Transverse colon (tissue), 4 donors: ENCODE measurements around the gene SYK. TPM values are rescaled to one million over a fixed set of nuclear protein-coding genes. Genes with fewer than 3 reads are reported as not detected.

ENCODE experiments used
- DNase-seq: peaks from one replicate; pipeline ENCODE4 v3.0.0-alpha.2; 2019
- H3K27ac ChIP-seq, 4 donors: fragments of 200-600 bp; sonication (generic); 2 replicates each; pipeline ENCODE4 v1.5.1; 2016 to 2018; ENCODE audit warnings: inconsistent platforms in 4 of 4
- H3K27me3 ChIP-seq: fragments of 200-600 bp; sonication (generic); 2 replicates; pipeline ENCODE4 v1.5.1; 2017; ENCODE audit warnings: inconsistent platforms
- H3K36me3 ChIP-seq, 4 donors: fragments of 200-600 bp; sonication (generic); 2 replicates each; pipeline ENCODE4 v1.5.1; 2017 to 2019; ENCODE audit warnings: inconsistent platforms in 4 of 4
- H3K4me1 ChIP-seq, 4 donors: fragments of 200-600 bp; sonication (generic); 2 replicates each; pipeline ENCODE4 v1.5.1; 2017 to 2020; ENCODE audit warnings: inconsistent platforms in 4 of 4
- H3K4me3 ChIP-seq, 4 donors: fragments of 200-600 bp; sonication (generic); 1 replicate in 1 of 4; 2 replicates in 3 of 4; pipeline versions ENCODE4 v1.5.1 to v1.6.1; 2017 to 2019; ENCODE audit warnings: inconsistent platforms in 4 of 4
- H3K9me3 ChIP-seq, 2 donors: fragments of 200-600 bp; sonication (generic); 2 replicates each; pipeline ENCODE4 v1.5.1; 2017 to 2019; ENCODE audit warnings: inconsistent platforms in 2 of 2
- EP300 ChIP-seq: sonication (generic); formaldehyde crosslinking; IDR thresholded peaks from one replicate; pipeline ENCODE4 v1.6.1; 2017; ENCODE audit warnings: antibody characterized with exemption, low read depth
- POLR2A ChIP-seq: fragments of 450-650 bp; IDR thresholded peaks from one replicate; pipeline ENCODE4 v1.6.1; 2016; ENCODE audit warnings: antibody characterized with exemption, mild to moderate bottlenecking, moderate library complexity
- POLR2AphosphoS5 ChIP-seq, 3 donors: sonication (generic); formaldehyde crosslinking; IDR thresholded peaks; one replicate each; pipeline ENCODE4 v1.6.1; 2016; ENCODE audit warnings: antibody characterized with exemption in 3 of 3
- WGBS, 2 donors: methylation state at CpG; one replicate each; pipeline ENCODE4 v1.1.5; 2018; ENCODE audit warnings: low coverage in 1 of 2; 5-methylcytosine and 5-hydroxymethylcytosine counted together
- in situ Hi-C, 4 donors: fragments of 200-750 bp; cut with MboI; loops; one replicate each; pipeline versions ENCODE4 v1.15.0 to v1.15.1; 2017; ENCODE audit warnings: low sequenced_read_pairs in 3 of 4, low pct_ligation_motif_present in 1 of 4, low pct_unique_long_range_greater_than_20kb in 1 of 4
- intact Hi-C: fragments of 100-400 bp; cut with DNase I; formaldehyde crosslinking; loops from one replicate; pipeline ENCODE4 v1.15.1; 2023; ENCODE audit warnings: low total_unique reads
- total RNA-seq, 4 donors: library from RNA; depleted of rRNA; stranded (reverse); fragments of >200 nt; gene quantifications; one replicate each; pipeline ENCODE4 v1.1.0, GENCODE V29; 2016
- TF ChIP-seq, protein P1 (sequence below), 5 experiments: fragments of 200-600 bp in 3 of 5; fragments of 450-650 bp in 2 of 5; sonication (generic) in 3 of 5; IDR thresholded peaks; 1 replicate in 2 of 5; 2 replicates in 3 of 5; pipeline ENCODE4 v1.5.1; 2016 to 2017; ENCODE audit warnings: antibody characterized with exemption in 5 of 5, inconsistent platforms in 3 of 5, mild to moderate bottlenecking in 2 of 5, moderate library complexity in 1 of 5

The SYK gene
- total RNA-seq, 4 donors from 2014 or later = 32.2 to 534 (median 34.3) TPM

DNA sequence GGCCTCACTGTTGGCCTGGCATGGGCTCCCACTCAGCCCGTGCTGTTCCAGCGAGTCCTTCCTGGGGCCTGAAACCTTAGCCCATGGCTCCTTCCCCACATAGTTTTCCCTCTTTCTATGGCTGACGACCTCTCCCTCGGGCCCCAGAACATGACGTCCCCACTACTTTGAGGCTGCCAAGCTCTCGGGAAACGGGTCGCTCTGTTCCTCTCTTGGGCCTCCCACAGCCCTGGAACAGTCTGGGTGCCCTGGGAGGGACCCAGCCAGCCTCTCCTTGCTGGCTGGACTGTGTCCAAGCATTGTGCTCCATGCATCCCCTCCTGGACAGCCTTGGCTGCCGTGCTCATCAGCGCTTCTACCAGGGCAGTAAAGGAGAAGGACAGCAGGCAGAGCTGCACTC, 118.3 kb downstream of the SYK start:
- no peak for DNase-seq
- WGBS, 2 donors = 89% methylated on average over 10 of the region's 10 CpGs; no CpG with 5 or more reads in 1 of the 2 donors
- intact Hi-C loops (loop anchor here (10.0 kb wide), 2 partner anchors 115 to 765 kb away; no protein-coding TSS in a partner anchor), in situ Hi-C loops (loop anchor here in 3 of 4 donors (5.0 to 25.0 kb wide), 6 partner anchors 515 to 805 kb away; no protein-coding TSS in a partner anchor)
- no peaks in the 10 kb centered on the region for H3K4me1 ChIP-seq
- no peak overlapping the region for H3K27ac ChIP-seq
- no peak overlapping the region for H3K4me3 ChIP-seq
- H3K27me3 ChIP-seq = no peaks in the 10 kb centered on the region
- no peaks in the 10 kb centered on the region for H3K36me3 ChIP-seq
- TF ChIP-seq POLR2A (no peak), POLR2AphosphoS5 (IDR thresholded peaks at IDR 0.05) (no peak), EP300 (no peak)
- TF ChIP-seq, protein P1, sequence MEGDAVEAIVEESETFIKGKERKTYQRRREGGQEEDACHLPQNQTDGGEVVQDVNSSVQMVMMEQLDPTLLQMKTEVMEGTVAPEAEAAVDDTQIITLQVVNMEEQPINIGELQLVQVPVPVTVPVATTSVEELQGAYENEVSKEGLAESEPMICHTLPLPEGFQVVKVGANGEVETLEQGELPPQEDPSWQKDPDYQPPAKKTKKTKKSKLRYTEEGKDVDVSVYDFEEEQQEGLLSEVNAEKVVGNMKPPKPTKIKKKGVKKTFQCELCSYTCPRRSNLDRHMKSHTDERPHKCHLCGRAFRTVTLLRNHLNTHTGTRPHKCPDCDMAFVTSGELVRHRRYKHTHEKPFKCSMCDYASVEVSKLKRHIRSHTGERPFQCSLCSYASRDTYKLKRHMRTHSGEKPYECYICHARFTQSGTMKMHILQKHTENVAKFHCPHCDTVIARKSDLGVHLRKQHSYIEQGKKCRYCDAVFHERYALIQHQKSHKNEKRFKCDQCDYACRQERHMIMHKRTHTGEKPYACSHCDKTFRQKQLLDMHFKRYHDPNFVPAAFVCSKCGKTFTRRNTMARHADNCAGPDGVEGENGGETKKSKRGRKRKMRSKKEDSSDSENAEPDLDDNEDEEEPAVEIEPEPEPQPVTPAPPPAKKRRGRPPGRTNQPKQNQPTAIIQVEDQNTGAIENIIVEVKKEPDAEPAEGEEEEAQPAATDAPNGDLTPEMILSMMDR (IDR thresholded peaks at IDR 0.05) = no peak
- no peaks in the 10 kb centered on the region for H3K9me3 ChIP-seq

DNA sequence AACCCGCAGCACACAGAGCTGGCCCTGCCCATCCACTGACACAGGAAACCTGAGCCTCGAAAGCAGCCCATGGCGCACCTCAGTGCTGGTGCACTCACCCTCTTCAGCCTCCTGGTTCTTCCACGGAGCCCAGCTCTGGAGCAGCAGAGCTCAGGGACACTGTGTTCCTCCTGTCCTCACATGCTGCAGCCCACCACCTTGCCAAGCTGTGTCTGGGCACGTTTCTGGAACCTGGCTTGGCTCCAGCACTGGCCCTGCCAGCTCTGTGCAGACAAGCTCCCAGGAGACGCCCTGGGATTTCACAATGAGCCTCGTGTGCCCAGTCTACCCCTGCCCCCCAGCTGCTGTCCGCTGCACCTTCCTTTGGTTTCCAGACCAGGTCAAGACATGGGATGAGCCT, 119.5 kb downstream of the SYK start:
- in situ Hi-C loops (loop anchor here in 2 of 4 donors (25.0 kb wide), 2 partner anchors 516 to 766 kb away; no protein-coding TSS in a partner anchor), intact Hi-C loops (no loop called here)
- Histone ChIP-seq H3K9me3 (no peaks in the 10 kb centered on the region), H3K4me3 (no peak overlapping the region), H3K36me3 (no peaks in the 10 kb centered on the region), H3K4me1 (no peaks in the 10 kb centered on the region), H3K27ac (no peak overlapping the region), H3K27me3 (no peaks in the 10 kb centered on the region)
- TF ChIP-seq, protein P1 (IDR thresholded peaks at IDR 0.05) = no peak
- TF ChIP-seq EP300 (peak; percentile 84), POLR2A (no peak), POLR2AphosphoS5 (IDR thresholded peaks at IDR 0.05) (peak in 2 of 3 donors; percentile 51 to 52)
- WGBS, 2 donors = 56% methylated on average over 8 of the region's 8 CpGs; no CpG with 5 or more reads in 1 of the 2 donors
- peak; percentile 44 for DNase-seq

DNA sequence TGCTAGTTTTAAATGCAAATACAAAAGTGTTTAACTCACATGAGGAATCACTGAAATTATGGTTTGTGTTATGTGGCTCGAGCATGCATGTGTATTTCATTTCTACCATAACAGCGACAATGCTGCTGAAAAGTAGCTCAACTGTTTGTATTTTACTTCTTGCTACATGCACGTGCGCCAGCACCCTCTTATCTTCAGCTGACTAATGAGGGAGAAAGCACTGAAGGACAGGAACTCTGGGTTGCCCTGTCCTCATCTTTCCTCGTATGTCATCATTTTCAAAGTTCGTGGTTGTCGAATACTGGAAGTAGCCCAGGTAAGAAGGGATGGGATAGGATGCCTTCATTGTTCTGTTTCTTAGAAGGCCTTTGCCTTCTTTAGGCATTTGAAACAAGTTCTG, 120.3 kb downstream of the SYK start:
- 88 to 91% methylated on average over 7 of the region's 7 CpGs for WGBS, 2 donors
- Histone ChIP-seq H3K9me3 (no peaks in the 10 kb centered on the region), H3K4me1 (no peaks in the 10 kb centered on the region), H3K27me3 (no peaks in the 10 kb centered on the region), H3K36me3 (no peaks in the 10 kb centered on the region), H3K4me3 (no peak overlapping the region), H3K27ac (no peak overlapping the region)
- no peak for DNase-seq
- in situ Hi-C loops (loop anchor here in 2 of 4 donors (25.0 kb wide), 2 partner anchors 515 to 765 kb away; no protein-coding TSS in a partner anchor), intact Hi-C loops (no loop called here)
- TF ChIP-seq, protein P1 (IDR thresholded peaks at IDR 0.05) = no peak
- TF ChIP-seq POLR2A (no peak), EP300 (no peak), POLR2AphosphoS5 (IDR thresholded peaks at IDR 0.05) (no peak)

DNA sequence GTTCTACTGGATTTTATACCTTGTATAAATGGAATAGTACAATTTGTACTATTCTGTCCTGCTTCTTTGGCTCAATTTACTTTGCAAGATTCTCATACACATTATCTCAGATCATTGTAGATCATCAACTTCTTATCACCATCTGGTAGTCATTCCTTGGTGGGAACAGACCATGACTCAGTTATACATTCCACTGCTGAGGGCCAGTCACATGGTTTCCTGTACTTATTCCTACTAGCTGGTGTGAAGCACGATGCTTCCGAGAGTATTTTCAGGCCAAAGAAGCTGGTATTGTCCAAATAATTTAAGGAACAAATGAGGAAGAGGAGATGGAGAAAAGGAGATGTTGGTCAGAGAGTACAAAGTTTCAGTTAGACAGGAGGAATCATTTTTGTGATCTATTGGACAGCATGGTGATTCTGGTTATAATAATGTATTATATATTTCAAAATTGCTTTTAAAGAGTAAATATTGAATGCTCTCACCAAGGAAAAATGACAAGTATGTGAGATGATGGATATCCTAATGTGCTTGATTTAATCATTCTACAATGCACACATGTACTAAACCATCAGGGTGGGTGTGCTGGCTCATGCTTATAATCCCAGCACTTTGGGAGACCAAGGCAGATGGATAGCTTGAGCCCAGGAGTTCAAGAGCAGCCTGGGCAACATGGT, 124.1 kb downstream of the SYK start:
- Histone ChIP-seq H3K4me3 (no peak overlapping the region), H3K4me1 (no peaks in the 10 kb centered on the region), H3K27ac (no peak overlapping the region), H3K9me3 (no peaks in the 10 kb centered on the region), H3K36me3 (no peaks in the 10 kb centered on the region), H3K27me3 (no peaks in the 10 kb centered on the region)
- 90 to 93% methylated on average over 2 of the region's 2 CpGs for WGBS, 2 donors
- no peak for DNase-seq
- intact Hi-C loops (no loop called here), in situ Hi-C loops (no loop called here)
- TF ChIP-seq POLR2AphosphoS5 (IDR thresholded peaks at IDR 0.05) (no peak), EP300 (no peak), POLR2A (no peak)
- TF ChIP-seq, protein P1 (IDR thresholded peaks at IDR 0.05) = no peak
